Right ventricle myocardium superior (tissue), 1 donor: ENCODE measurements around the gene CARNS1. TPM values are rescaled to one million over a fixed set of nuclear protein-coding genes. Genes with fewer than 3 reads are reported as not detected.

ENCODE experiments used
- ATAC-seq: fragments of 200-7000 bp; cut with Tn5 transposase; one replicate; pipeline ENCODE4 v1.9.1; 2020; ENCODE audit warnings: mild to moderate bottlenecking; ENCODE audit not compliant: poor library complexity
- DNase-seq: peaks from one replicate; pipeline ENCODE4 v3.0.0-alpha.2; 2020
- intact Hi-C: fragments of 100-400 bp; cut with DNase I; formaldehyde crosslinking; loops from one replicate; pipeline ENCODE4 v1.11.2; 2022
- total RNA-seq: library from RNA; stranded (reverse); fragmentation: NEBNext Ultra II Directional; extraction: Animal tissue kit (Norgen Biotek cat#: 25700); gene quantifications from one replicate; pipeline ENCODE4 v1.2.1, GENCODE V29; 2021
- donor health status: DM: no; HTN: yes; CAD: no; lungs with severe emphysema.

Gene CARNS1
- total RNA-seq, 1 donor from 2014 or later, result 15.0 TPM

DNA sequence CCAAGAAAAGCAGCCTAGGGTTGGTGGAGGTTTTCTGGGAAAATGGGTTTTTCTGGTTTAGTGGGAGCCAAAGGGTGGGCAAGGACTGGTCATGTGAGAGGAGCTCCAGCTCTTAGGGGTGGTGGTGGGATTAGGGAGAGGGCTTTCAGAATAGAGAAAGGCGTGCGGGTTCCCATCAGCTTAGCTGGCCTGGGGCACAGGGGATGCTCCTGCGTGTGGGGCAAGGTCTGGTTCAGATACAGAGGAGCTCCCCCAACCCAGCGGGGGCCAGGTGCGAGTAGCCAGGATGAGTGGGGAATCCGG is 52.9 kb downstream of the CARNS1 start:
- no peak for ATAC-seq
- no peak for DNase-seq
- intact Hi-C loops, result loop anchor here (2.0 to 5.0 kb wide), 2 partner anchors 39 to 68 kb away; partner anchors contain the start of genes CDK2AP2, PITPNM1 and PPP1CA

DNA sequence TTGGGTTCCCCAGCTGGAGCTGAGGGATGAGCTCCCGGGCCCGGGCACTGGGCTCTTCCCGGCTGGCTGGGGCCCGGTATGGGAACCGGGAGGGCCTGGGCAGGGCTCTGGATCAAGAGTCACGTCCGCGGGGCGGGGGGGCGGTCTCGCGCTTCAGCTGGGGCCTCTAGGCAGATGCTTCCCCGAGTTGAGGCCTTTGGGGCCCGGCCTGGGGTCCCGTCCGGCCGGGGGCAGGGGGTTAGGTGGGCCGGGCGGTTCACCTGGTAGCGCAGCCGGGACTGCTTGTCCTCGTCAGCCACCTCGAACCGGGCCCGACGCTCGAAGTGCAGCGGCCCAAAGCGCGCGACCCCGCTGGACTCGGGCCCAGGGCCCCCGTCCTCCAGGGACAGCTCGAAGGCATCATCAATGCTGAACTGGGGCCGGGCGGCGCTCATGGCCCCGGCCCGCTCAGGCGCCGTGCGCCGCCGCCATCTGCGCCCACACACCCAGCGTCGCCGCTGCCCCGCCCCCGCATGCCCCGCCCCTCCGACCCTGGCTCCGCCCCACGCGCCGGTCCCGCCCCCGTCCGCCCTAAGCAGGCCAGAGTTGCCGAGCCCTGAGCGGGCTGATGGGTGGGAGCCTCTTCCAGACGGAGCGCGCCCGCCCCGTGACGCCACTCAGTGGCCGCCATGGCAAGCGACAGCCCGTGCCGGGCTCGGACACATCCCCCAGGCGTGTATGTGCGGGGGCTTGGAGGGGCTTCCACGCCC is 53.5 kb downstream of the CARNS1 start, which contains the start of gene TMEM134:
Gene TMEM134, minus strand, starts transcription at position 493 of the 749 bp plus-strand sequence. Its CDS starts 59 bp downstream, at position 434.
- DNase-seq (peak; percentile 97), ATAC-seq (peak; percentile 95)
- intact Hi-C loops, result loop anchor here (2.0 to 5.0 kb wide), 2 partner anchors 38 to 68 kb away; partner anchors contain the start of genes CDK2AP2, PITPNM1 and PPP1CA

DNA sequence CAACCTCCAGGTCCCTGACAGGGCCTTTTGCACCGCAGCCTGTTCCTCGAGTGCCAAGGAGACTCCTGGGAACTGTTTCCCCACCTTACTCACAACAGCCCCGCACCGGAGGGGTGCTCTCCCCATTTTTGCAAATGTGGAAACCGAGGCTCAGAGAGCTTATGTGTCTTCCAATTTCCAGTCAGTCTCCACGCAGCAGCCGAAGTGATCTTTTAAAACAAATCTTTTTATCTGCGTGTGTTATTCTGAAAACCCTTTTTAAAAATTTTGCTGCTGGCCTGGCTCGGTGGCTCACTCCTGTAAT is 54.0 kb downstream of the CARNS1 start:
- ATAC-seq, result no peak

GRCh38 chr11:67470337-67471002 is 55.0 kb downstream of the CARNS1 start:
- no peak for ATAC-seq
- intact Hi-C loops, result no loop called here

More for the DNA sequence above, 54.0 kb downstream of the CARNS1 start:
- intact Hi-C loops, result loop anchor here (2.0 to 5.0 kb wide), 2 partner anchors 38 to 69 kb away; partner anchors contain the start of genes CDK2AP2, PITPNM1 and PPP1CA
- DNase-seq, result peak; percentile 34

DNA sequence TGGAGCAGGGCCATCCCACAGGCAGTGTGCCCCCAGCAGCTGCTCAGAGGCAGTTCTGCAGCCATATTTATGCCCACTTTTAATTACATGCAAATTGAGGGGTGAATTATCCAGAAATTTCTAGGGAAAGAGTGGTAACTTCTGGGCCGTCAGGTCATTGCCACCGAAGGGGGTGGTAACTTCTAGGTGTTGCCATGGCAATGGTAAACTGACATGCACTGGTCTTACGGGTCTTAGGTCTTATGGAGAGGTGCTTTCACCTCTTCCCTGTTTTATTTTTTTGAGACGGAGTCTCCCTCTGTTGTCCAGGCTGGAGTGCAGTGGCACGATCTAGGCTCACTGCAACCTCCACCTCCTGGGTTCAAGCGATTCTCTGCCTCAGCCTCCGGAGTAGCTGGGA is 57.4 kb downstream of the CARNS1 start:
- ATAC-seq (no peak), DNase-seq (no peak)
- intact Hi-C loops, result no loop called here

More at GRCh38 chr11:67470337-67471002, 55.0 kb downstream of the CARNS1 start:
- DNase-seq, result no peak

Other genes starting within 250 kb of the CARNS1 start
- gene GRK2, start 149.2 kb upstream of the CARNS1 start, total RNA-seq, result 53.4 TPM
- 11.6 TPM for gene ANKRD13D, start 126.4 kb upstream of the CARNS1 start, total RNA-seq
- gene SSH3, start 112.1 kb upstream of the CARNS1 start, total RNA-seq, result 12.1 TPM
- 39.9 TPM for gene POLD4, start 62.1 kb upstream of the CARNS1 start, total RNA-seq
- 0.27 TPM for gene CLCF1, start 42.1 kb upstream of the CARNS1 start, total RNA-seq
- 5.7 TPM for gene RAD9A, start 23.7 kb upstream of the CARNS1 start, total RNA-seq
- 103 TPM for gene PPP1CA, start 13.8 kb upstream of the CARNS1 start, total RNA-seq
- gene TBC1D10C, start 11.6 kb upstream of the CARNS1 start, total RNA-seq, result 1.00 TPM
- gene RPS6KB2, start 12.8 kb downstream of the CARNS1 start, total RNA-seq, result 24.6 TPM
- gene PTPRCAP, start 22.0 kb downstream of the CARNS1 start, total RNA-seq, result 1.0 TPM
- gene CORO1B, start 27.8 kb downstream of the CARNS1 start, total RNA-seq, result 27.1 TPM
- not detected for gene GPR152, start 37.1 kb downstream of the CARNS1 start, total RNA-seq
- 0.75 TPM for gene CABP4, start 39.7 kb downstream of the CARNS1 start, total RNA-seq
- gene TMEM134, start 53.6 kb downstream of the CARNS1 start, total RNA-seq, result 82.9 TPM
- 50.6 TPM for gene AIP, start 67.3 kb downstream of the CARNS1 start, total RNA-seq
- 39.0 TPM for gene PITPNM1, start 89.7 kb downstream of the CARNS1 start, total RNA-seq
- 57.8 TPM for gene CDK2AP2, start 92.5 kb downstream of the CARNS1 start, total RNA-seq
- gene CABP2, start 107.8 kb downstream of the CARNS1 start, total RNA-seq, result not detected
- gene GSTP1, start 168.1 kb downstream of the CARNS1 start, total RNA-seq, result 361 TPM
- gene NDUFV1, start 191.3 kb downstream of the CARNS1 start, total RNA-seq, result 754 TPM
- 110 TPM for gene NUDT8, start 214.3 kb downstream of the CARNS1 start, total RNA-seq
- 0.51 TPM for gene TBX10, start 224.1 kb downstream of the CARNS1 start, total RNA-seq
- not detected for gene ACY3, start 235.1 kb downstream of the CARNS1 start, total RNA-seq